Measurements from ENCODE around the gene CD1E. TPM values are rescaled to one million over a fixed set of nuclear protein-coding genes. Genes with fewer than 3 reads are reported as not detected.
"Not testable (repeated sequence)": the region's sequence is repeated elsewhere in the genome, so short reads cannot be mapped to it uniquely, and the experiment has no call there.

CD1E gene
- total RNA-seq, 1 experiment from 2014 or later, result not detected

DNA sequence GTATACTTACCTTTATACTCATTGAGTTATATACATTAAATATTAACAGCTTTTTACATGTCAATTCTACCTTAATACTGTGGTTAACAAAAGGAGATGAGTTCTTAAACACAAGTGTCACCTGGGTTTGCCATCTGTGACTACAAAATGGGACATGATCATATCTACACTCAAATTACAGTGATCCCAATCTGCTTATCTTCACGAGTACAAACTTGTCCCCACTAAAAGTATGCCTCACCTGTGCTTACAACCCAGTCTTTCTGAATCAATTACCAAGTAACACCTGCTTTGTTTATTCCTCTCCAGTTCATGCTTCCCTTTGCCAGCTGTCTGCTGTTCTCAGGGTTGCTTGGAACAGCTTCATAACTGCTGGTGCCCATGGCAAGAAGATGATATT lies 8.8 kb downstream of the CD1E start:
- POLR2A ChIA-PET, result no interaction called here
- intact Hi-C loops (cut with micrococcal nuclease), result no loop called here

GRCh38 chr1:158362941-158363340 lies 9.2 kb downstream of the CD1E start:
- TF ChIP-seq, protein P1, sequence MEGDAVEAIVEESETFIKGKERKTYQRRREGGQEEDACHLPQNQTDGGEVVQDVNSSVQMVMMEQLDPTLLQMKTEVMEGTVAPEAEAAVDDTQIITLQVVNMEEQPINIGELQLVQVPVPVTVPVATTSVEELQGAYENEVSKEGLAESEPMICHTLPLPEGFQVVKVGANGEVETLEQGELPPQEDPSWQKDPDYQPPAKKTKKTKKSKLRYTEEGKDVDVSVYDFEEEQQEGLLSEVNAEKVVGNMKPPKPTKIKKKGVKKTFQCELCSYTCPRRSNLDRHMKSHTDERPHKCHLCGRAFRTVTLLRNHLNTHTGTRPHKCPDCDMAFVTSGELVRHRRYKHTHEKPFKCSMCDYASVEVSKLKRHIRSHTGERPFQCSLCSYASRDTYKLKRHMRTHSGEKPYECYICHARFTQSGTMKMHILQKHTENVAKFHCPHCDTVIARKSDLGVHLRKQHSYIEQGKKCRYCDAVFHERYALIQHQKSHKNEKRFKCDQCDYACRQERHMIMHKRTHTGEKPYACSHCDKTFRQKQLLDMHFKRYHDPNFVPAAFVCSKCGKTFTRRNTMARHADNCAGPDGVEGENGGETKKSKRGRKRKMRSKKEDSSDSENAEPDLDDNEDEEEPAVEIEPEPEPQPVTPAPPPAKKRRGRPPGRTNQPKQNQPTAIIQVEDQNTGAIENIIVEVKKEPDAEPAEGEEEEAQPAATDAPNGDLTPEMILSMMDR (IDR thresholded peaks at IDR 0.05; ENCODE audit: unreplicated experiment), result no peak
- Mint-ChIP-seq H3K27me3 (ENCODE audit: insufficient read depth, unreplicated experiment) (peaks cover 19% of the 10 kb centered on the region), H3K36me3 (ENCODE audit: insufficient read depth, unreplicated experiment) (no peaks in the 10 kb centered on the region), H3K4me3 (ENCODE audit: unreplicated experiment) (no peak overlapping the region), H3K9me3 (ENCODE audit: unreplicated experiment) (no peaks in the 10 kb centered on the region), H3K27ac (ENCODE audit: low read depth, unreplicated experiment) (no peak overlapping the region), H3K4me1 (ENCODE audit: insufficient read depth, unreplicated experiment) (no peaks in the 10 kb centered on the region)
- POLR2A ChIA-PET, result no interaction called here
- CTCF ChIA-PET, result no interaction called here
- no peak for DNase-seq (ENCODE audit: unreplicated experiment)
- intact Hi-C loops (cut with micrococcal nuclease), result no loop called here
- no TSS peak for BruUV-seq (replicated peaks)

More for the DNA sequence above, 8.8 kb downstream of the CD1E start:
- no peak overlapping the region for H3K27ac Mint-ChIP-seq (ENCODE audit: low read depth, unreplicated experiment)
- no peak for DNase-seq (ENCODE audit: unreplicated experiment)
- H3K27me3 Mint-ChIP-seq (ENCODE audit: insufficient read depth, unreplicated experiment), result peaks cover 16% of the 10 kb centered on the region
- H3K36me3 Mint-ChIP-seq (ENCODE audit: insufficient read depth, unreplicated experiment), result no peaks in the 10 kb centered on the region
- TF ChIP-seq, protein P1 (IDR thresholded peaks at IDR 0.05; ENCODE audit: unreplicated experiment), result no peak
- CTCF ChIA-PET, result no interaction called here
- no peaks in the 10 kb centered on the region for H3K4me1 Mint-ChIP-seq (ENCODE audit: insufficient read depth, unreplicated experiment)
- no TSS peak for BruUV-seq (replicated peaks)
- H3K9me3 Mint-ChIP-seq (ENCODE audit: unreplicated experiment), result no peaks in the 10 kb centered on the region
- no peak overlapping the region for H3K4me3 Mint-ChIP-seq (ENCODE audit: unreplicated experiment)

GRCh38 chr1:158366783-158367182 lies 13.1 kb downstream of the CD1E start:
- H3K4me1 Mint-ChIP-seq (ENCODE audit: insufficient read depth, unreplicated experiment), result no peaks in the 10 kb centered on the region
- peaks cover 4% of the 10 kb centered on the region for H3K9me3 Mint-ChIP-seq (ENCODE audit: unreplicated experiment)
- POLR2A ChIA-PET, result no interaction called here
- CTCF ChIA-PET, result no interaction called here
- no peak overlapping the region for H3K27ac Mint-ChIP-seq (ENCODE audit: low read depth, unreplicated experiment)
- DNase-seq (ENCODE audit: unreplicated experiment), result no peak
- TF ChIP-seq, protein P1 (IDR thresholded peaks at IDR 0.05; ENCODE audit: unreplicated experiment), result no peak
- intact Hi-C loops (cut with micrococcal nuclease), result no loop called here
- H3K27me3 Mint-ChIP-seq (ENCODE audit: insufficient read depth, unreplicated experiment), result peaks cover 33% of the 10 kb centered on the region
- no peaks in the 10 kb centered on the region for H3K36me3 Mint-ChIP-seq (ENCODE audit: insufficient read depth, unreplicated experiment)
- H3K4me3 Mint-ChIP-seq (ENCODE audit: unreplicated experiment), result no peak overlapping the region
- no TSS peak for BruUV-seq (replicated peaks)

- ChIA-PET POLR2A (no interaction called here), CTCF (interaction anchor here (0.7 kb wide), 1 partner anchor 599 kb away, joined by 4 read pairs; no protein-coding TSS in a partner anchor)
- Mint-ChIP-seq H3K36me3 (ENCODE audit: insufficient read depth, unreplicated experiment) (no peaks in the 10 kb centered on the region), H3K27me3 (ENCODE audit: insufficient read depth, unreplicated experiment) (peaks cover 49% of the 10 kb centered on the region), H3K4me3 (ENCODE audit: unreplicated experiment) (no peak overlapping the region), H3K4me1 (ENCODE audit: insufficient read depth, unreplicated experiment) (no peaks in the 10 kb centered on the region), H3K27ac (ENCODE audit: low read depth, unreplicated experiment) (no peak overlapping the region), H3K9me3 (ENCODE audit: unreplicated experiment) (peaks cover 12% of the 10 kb centered on the region)
- intact Hi-C loops (cut with micrococcal nuclease), result no loop called here
- TF ChIP-seq, protein P1 (IDR thresholded peaks at IDR 0.05; ENCODE audit: unreplicated experiment), result no peak
- no TSS peak for BruUV-seq (replicated peaks)
- DNase-seq (ENCODE audit: unreplicated experiment), result peak; percentile 34
Measured at GRCh38 chr1:158371188-158371953, 17.7 kb downstream of the CD1E start.

- intact Hi-C loops (cut with micrococcal nuclease); DNase-seq (ENCODE audit: unreplicated experiment); H3K4me3 Mint-ChIP-seq (ENCODE audit: unreplicated experiment); H3K27ac Mint-ChIP-seq (ENCODE audit: low read depth, unreplicated experiment); BruUV-seq (replicated peaks); H3K36me3 Mint-ChIP-seq (ENCODE audit: insufficient read depth, unreplicated experiment); CTCF ChIA-PET; POLR2A ChIA-PET; H3K4me1 Mint-ChIP-seq (ENCODE audit: insufficient read depth, unreplicated experiment): not testable (repeated sequence)
- H3K27me3 Mint-ChIP-seq (ENCODE audit: insufficient read depth, unreplicated experiment), result peaks cover 57% of the 10 kb centered on the region
- H3K9me3 Mint-ChIP-seq (ENCODE audit: unreplicated experiment), result peaks cover 12% of the 10 kb centered on the region
Measured at GRCh38 chr1:158374101-158374500, 20.4 kb downstream of the CD1E start.
